HG03025 (cell line): ENCODE results near the gene PTPRG.
"Not testable (repeated sequence)": the region's sequence is repeated elsewhere in the genome, so short reads cannot be mapped to it uniquely, and the experiment has no call there.

Experiments
- ATAC-seq: cut with Tn5 transposase; IDR thresholded peaks from one replicate; pipeline ENCODE4 v1.9.1; 2021; ENCODE audit warnings: mild to moderate bottlenecking, moderate library complexity; ENCODE audit not compliant: unreplicated experiment, low FRiP score

Gene PTPRG

GRCh38 chr3:62020706-62021105 is 459.3 kb downstream of the PTPRG start:
- ATAC-seq = no peak

- no peak for ATAC-seq
Measured at GRCh38 chr3:62022312-62022711, 460.9 kb downstream of the PTPRG start.

- no peak for ATAC-seq
Measured at GRCh38 chr3:62024882-62025281, 463.5 kb downstream of the PTPRG start.

GRCh38 chr3:62025913-62026312 is 464.5 kb downstream of the PTPRG start:
- no peak for ATAC-seq

GRCh38 chr3:62027241-62027640 is 465.9 kb downstream of the PTPRG start:
- ATAC-seq = no peak

- no peak for ATAC-seq
Measured at GRCh38 chr3:62027796-62028195, 466.4 kb downstream of the PTPRG start.

- no peak for ATAC-seq
Measured at GRCh38 chr3:62028236-62028635, 466.9 kb downstream of the PTPRG start.

- ATAC-seq = no peak
Measured at GRCh38 chr3:62032738-62033137, 471.4 kb downstream of the PTPRG start.

GRCh38 chr3:62035402-62036057 is 474.2 kb downstream of the PTPRG start:
- no peak for ATAC-seq

- ATAC-seq = no peak
Measured at GRCh38 chr3:62036726-62037125, 475.4 kb downstream of the PTPRG start.

- not testable (repeated sequence) for ATAC-seq
Measured at GRCh38 chr3:62038798-62039197, 477.4 kb downstream of the PTPRG start.

GRCh38 chr3:62039586-62039985 is 478.2 kb downstream of the PTPRG start:
- ATAC-seq = no peak

GRCh38 chr3:62041681-62042080 is 480.3 kb downstream of the PTPRG start:
- no peak for ATAC-seq

- no peak for ATAC-seq
Measured at GRCh38 chr3:62044874-62045411, 483.6 kb downstream of the PTPRG start.

- ATAC-seq = no peak
Measured at GRCh38 chr3:62046326-62046725, 485.0 kb downstream of the PTPRG start.

GRCh38 chr3:62048577-62048976 is 487.2 kb downstream of the PTPRG start:
- ATAC-seq = no peak

- no peak for ATAC-seq
Measured at GRCh38 chr3:62049033-62049432, 487.7 kb downstream of the PTPRG start.

- ATAC-seq = no peak
Measured at GRCh38 chr3:62051506-62051905, 490.1 kb downstream of the PTPRG start.

- no peak for ATAC-seq
Measured at GRCh38 chr3:62052331-62052730, 491.0 kb downstream of the PTPRG start.

- no peak for ATAC-seq
Measured at GRCh38 chr3:62056658-62057057, 495.3 kb downstream of the PTPRG start.

- ATAC-seq = no peak
Measured at GRCh38 chr3:62057339-62058047, 496.1 kb downstream of the PTPRG start.
